Panc1 (cell line): ENCODE data around the gene C13orf42. TPM values are rescaled to one million over a fixed set of nuclear protein-coding genes. Genes with fewer than 3 reads are reported as not detected.

Source experiments
- ATAC-seq: fragments of 200-7000 bp; cut with Tn5 transposase; 2 replicates; pipeline ENCODE4 v1.9.1; 2020; ENCODE audit warnings: mild to moderate bottlenecking, moderate library complexity
- BruUV-seq: library from RNA; stranded (reverse); fragments of 400-500 nt; replicated peaks from 2 replicates; lab custom pipeline; 2021; lab: Mats Ljungman, UMichigan
- CTCF ChIA-PET: fragments of 300-600 bp; sonication (Branson Sonifier 250); formaldehyde crosslinking; loops from one replicate; lab custom pipeline; 2022; ENCODE audit warnings: antibody characterized with exemption; lab: Charles Lee
- POLR2A ChIA-PET: fragments of 300-600 bp; sonication (Branson Sonifier 250); formaldehyde crosslinking; loops from one replicate; lab custom pipeline; 2022; ENCODE audit warnings: antibody characterized with exemption; lab: Charles Lee
- DNase-seq: peaks from one replicate; pipeline ENCODE4 v3.0.0-alpha.2; 2010; ENCODE audit warnings: low read depth, low spot score
- H3K27ac ChIP-seq: 2 replicates; pipeline ENCODE4 v1.5.1; 2011; ENCODE audit warnings: mild to moderate bottlenecking, low read length, inconsistent platforms
- H3K27me3 ChIP-seq: fragments of 200-500 bp; sonication (Bioruptor generic); 2 replicates; pipeline ENCODE4 v1.6.0; 2014; ENCODE audit warnings: low read length, inconsistent platforms; ENCODE audit not compliant: control insufficient read depth, insufficient read depth
- H3K36me3 ChIP-seq: fragments of 200-500 bp; sonication (Bioruptor generic); 2 replicates; pipeline ENCODE4 v1.5.1; 2014; ENCODE audit warnings: inconsistent platforms, mild to moderate bottlenecking, low read length, moderate library complexity; ENCODE audit not compliant: control insufficient read depth, insufficient read depth
- H3K4me1 ChIP-seq: 2 replicates; pipeline ENCODE4 v1.5.1; 2011; ENCODE audit warnings: inconsistent platforms, mild to moderate bottlenecking, low read length, moderate library complexity; ENCODE audit not compliant: control insufficient read depth, insufficient read depth
- H3K4me3 ChIP-seq, 2 experiments: 2 replicates each; pipeline ENCODE4 v1.5.1; 2011 to 2012; ENCODE audit warnings: low read depth in 2 of 2, low read length in 2 of 2, mild to moderate bottlenecking in 2 of 2, inconsistent platforms in 1 of 2, moderate library complexity in 1 of 2
- H3K9me3 ChIP-seq: fragments of 200-500 bp; sonication (Bioruptor generic); 2 replicates; pipeline ENCODE4 v1.5.1; 2014; ENCODE audit warnings: low read depth, mild to moderate bottlenecking, inconsistent platforms, low read length, moderate library complexity; ENCODE audit not compliant: control insufficient read depth, insufficient read depth
- POLR2AphosphoS5 ChIP-seq: IDR thresholded peaks from 2 replicates; pipeline ENCODE4 v1.6.1; 2012; ENCODE audit warnings: mild to moderate bottlenecking, low read depth, low read length, moderate library complexity
- REST ChIP-seq, 2 experiments: IDR thresholded peaks; 2 replicates each; pipeline ENCODE4 v1.6.1; 2011 to 2012; ENCODE audit warnings: low read depth in 2 of 2, control low read depth in 1 of 2, low read length in 1 of 2, mild to moderate bottlenecking in 1 of 2, moderate library complexity in 1 of 2; ENCODE audit not compliant: insufficient read depth in 1 of 2
- SIN3A ChIP-seq: IDR thresholded peaks from 2 replicates; pipeline ENCODE4 v1.6.1; 2012; ENCODE audit warnings: low read depth, mild to moderate bottlenecking, low read length, moderate library complexity, borderline replicate concordance; ENCODE audit not compliant: insufficient read depth
- TCF7L2 ChIP-seq: IDR thresholded peaks from 2 replicates; pipeline ENCODE4 v1.6.1; 2011; ENCODE audit warnings: mild to moderate bottlenecking, low read depth, low read length, inconsistent platforms
- in situ Hi-C: cut with HindIII; loops from 2 replicates; pipeline ENCODE4 v1.10.0; 2016; ENCODE audit warnings: low sequenced_read_pairs, low pct_unique_long_range_greater_than_20kb
- intact Hi-C: fragments of 100-400 bp; cut with micrococcal nuclease; formaldehyde crosslinking; loops from one replicate; pipeline ENCODE4 v1.10.0; 2022; ENCODE audit not compliant: unreplicated experiment
- total RNA-seq: library from RNA; stranded (reverse); gene quantifications from one replicate; pipeline ENCODE4 v1.2.1, GENCODE V29; 2021; ENCODE audit not compliant: unreplicated experiment
- TF ChIP-seq, protein P1 (sequence below): fragments of 450-650 bp; IDR thresholded peaks from 2 replicates; pipeline ENCODE4 v1.5.1; 2017; ENCODE audit warnings: mild to moderate bottlenecking

C13orf42 gene
- total RNA-seq, 1 experiment from 2014 or later = not detected

DNA sequence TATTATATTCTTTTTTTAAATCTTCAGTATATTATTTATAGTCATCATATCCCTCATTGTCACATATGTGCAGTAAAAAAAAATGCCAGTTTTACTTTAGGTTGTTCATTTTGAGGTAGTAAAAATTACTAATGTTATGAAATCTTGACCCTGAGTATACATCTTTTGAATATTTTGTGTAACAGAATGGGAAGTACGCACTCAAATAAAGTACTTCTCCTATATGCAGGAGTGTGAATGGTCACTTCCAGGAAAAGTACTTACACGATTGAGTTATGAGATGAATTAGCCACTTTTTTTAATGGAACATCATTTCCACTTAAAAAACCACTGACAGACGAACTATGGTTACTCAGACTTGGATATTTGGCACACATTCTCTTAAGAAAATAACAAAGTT lies 58.5 kb downstream of the C13orf42 start:
- BruUV-seq = no TSS peak
- Histone ChIP-seq H3K9me3 (no peaks in the 10 kb centered on the region), H3K36me3 (no peaks in the 10 kb centered on the region), H3K4me3 (no peak overlapping the region), H3K4me1 (no peaks in the 10 kb centered on the region), H3K27me3 (no peaks in the 10 kb centered on the region), H3K27ac (no peak overlapping the region)
- TF ChIP-seq TCF7L2 = no peak
- TF ChIP-seq, protein P1, sequence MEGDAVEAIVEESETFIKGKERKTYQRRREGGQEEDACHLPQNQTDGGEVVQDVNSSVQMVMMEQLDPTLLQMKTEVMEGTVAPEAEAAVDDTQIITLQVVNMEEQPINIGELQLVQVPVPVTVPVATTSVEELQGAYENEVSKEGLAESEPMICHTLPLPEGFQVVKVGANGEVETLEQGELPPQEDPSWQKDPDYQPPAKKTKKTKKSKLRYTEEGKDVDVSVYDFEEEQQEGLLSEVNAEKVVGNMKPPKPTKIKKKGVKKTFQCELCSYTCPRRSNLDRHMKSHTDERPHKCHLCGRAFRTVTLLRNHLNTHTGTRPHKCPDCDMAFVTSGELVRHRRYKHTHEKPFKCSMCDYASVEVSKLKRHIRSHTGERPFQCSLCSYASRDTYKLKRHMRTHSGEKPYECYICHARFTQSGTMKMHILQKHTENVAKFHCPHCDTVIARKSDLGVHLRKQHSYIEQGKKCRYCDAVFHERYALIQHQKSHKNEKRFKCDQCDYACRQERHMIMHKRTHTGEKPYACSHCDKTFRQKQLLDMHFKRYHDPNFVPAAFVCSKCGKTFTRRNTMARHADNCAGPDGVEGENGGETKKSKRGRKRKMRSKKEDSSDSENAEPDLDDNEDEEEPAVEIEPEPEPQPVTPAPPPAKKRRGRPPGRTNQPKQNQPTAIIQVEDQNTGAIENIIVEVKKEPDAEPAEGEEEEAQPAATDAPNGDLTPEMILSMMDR = no peak
- TF ChIP-seq SIN3A = no peak
- no peak for TF ChIP-seq POLR2AphosphoS5
- no peak for TF ChIP-seq REST (IDR thresholded peaks at IDR 0.05; ENCODE audit: insufficient read depth in 1 of 2, low read depth in 2 of 2, low read length in 1 of 2)
- ATAC-seq (no peak), DNase-seq (no peak)
- intact Hi-C loops = no loop called here
- ChIA-PET CTCF (no interaction called here), POLR2A (no interaction called here)
- in situ Hi-C loops = no loop called here

- BruUV-seq = no TSS peak
- Histone ChIP-seq H3K36me3 (no peaks in the 10 kb centered on the region), H3K27ac (no peak overlapping the region), H3K4me1 (no peaks in the 10 kb centered on the region), H3K9me3 (no peaks in the 10 kb centered on the region), H3K4me3 (no peak overlapping the region), H3K27me3 (no peaks in the 10 kb centered on the region)
- ATAC-seq (no peak), DNase-seq (no peak)
- CTCF ChIA-PET = no interaction called here
- TF ChIP-seq SIN3A (no peak), REST (IDR thresholded peaks at IDR 0.05; ENCODE audit: insufficient read depth in 1 of 2, low read depth in 2 of 2, low read length in 1 of 2) (no peak), TCF7L2 (no peak), POLR2AphosphoS5 (no peak)
- TF ChIP-seq, protein P1 = no peak
- intact Hi-C loops (no loop called here), in situ Hi-C loops (no loop called here)
- POLR2A ChIA-PET = no interaction called here
Observed at GRCh38 chr13:51050021-51050830, 60.8 kb downstream of the C13orf42 start.
